GOT3 (cell line): ENCODE measurements around the gene GMPR2.

Experiments used
- DNase-seq: peaks from one replicate; lab custom pipeline; 2025; ENCODE audit warnings: mixed read lengths; lab: John Stamatoyannopoulos, UW

Gene GMPR2

GRCh38 chr14:24252289-24253124 is 19.8 kb downstream of the GMPR2 start:
- DNase-seq = no peak

DNA sequence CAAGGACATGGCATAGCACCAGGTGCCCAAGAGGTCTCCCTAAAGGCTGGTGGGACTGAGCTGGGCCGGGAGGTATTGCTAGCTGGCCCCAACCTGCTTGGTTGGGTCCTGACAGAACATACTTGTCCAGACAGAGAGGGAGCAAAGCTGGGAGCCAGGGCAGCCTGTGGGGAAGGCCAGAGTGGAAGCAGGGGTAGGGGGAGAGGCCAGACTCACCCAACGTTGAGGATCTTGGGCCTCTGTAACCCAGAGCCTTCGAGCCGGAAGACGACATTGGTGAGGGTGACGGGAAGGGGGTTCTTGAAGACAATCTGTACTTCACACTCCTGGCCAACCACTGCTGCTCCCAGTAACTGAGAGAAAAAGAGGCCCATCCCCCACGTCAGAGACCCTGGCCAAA is 21.2 kb downstream of the GMPR2 start:
- no peak for DNase-seq

DNA sequence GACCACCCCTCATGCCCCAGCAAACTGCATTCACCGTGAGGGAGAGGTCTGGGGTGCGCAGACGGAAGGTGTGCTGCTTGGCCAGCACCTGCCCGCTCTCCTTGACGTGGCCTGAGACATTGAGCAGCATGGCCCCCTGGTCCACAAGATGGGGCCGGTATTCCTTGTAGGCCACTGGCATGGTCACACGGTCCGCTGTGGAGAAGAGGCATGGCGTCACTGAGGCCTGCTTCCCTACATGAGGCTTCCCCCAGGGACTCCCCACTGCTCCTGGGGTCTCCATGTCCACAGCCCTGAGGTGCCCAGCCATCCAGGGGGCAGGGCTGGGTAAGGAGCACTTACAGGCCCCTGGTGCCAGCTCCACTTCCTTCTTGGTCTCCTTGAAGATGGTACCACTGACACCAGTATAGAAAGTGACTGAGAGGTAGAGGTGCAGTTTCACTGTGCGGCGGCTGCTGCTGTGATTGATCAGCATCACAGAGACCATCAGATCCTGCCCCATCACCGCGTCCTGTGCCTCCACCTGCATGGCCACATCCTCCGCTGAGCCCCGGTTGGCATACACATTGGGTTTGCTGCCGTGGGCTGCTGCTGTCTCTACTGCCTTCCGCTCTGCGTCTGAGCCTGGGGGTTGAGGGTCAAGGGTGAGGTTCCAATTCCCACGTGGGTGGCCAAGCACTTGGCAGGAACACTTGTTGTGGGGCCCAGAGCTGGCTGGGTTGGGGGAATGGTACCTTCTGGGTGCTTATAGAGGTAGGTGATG is 22.1 kb downstream of the GMPR2 start:
- no peak for DNase-seq

- DNase-seq = no peak
Observed at GRCh38 chr14:24255438-24255837, 22.7 kb downstream of the GMPR2 start.

DNA sequence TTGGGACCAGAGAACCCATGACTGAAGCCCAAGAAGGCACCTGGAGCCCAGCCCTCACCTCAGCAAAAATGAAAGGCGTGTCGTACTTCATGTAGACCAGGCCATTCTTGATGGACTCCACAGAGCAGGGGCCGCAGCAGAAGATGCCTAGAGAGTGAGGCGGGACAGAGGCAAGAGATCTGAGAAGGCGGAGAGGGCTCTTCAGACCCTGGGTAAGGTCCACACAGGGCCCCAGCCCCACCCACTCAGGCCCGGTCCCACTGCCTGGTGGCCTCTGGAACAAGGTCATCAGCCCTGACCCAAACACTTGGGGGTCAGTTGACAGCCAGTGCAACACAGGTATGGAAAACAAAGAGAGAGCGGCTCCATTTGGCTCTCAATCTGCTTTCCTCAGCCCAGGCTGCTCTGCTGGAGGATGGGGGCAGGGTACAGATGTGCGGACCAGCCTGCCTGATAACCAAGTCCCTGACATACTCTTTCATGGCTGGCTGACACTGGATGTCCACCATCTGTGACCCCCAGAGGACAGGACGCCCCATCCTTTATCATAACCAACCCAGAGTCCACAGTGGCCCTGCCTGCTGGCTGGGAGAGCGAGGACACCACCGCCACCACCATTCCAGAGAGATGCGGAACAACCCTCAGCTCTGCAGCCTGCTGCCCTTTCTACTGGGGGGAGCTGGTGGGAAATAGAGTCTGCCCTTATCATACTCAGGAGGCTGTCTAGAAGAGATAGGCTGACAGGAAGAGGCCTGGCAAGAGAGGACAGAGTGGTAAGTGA is 23.4 kb downstream of the GMPR2 start:
- no peak for DNase-seq

DNA sequence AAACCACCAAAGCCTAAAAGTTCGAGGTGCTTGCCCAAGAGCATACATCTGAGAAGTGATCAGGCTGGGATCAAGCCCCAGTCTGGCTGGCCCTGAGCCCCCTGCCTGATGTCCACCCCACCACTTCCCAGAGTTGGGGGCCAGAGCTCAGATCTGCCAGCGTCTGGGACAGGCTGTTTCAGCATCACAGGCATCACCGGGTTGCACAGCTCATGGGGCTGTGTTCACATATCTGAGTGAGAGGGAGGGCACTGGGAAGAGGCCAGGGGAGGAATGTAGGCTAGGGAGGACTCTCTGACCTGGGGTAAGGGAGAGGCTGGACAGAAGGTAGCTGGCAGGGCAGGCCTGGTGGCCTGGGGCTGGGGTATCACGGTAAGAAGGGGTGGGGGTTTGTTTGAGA is 24.2 kb downstream of the GMPR2 start:
- DNase-seq = no peak

DNA sequence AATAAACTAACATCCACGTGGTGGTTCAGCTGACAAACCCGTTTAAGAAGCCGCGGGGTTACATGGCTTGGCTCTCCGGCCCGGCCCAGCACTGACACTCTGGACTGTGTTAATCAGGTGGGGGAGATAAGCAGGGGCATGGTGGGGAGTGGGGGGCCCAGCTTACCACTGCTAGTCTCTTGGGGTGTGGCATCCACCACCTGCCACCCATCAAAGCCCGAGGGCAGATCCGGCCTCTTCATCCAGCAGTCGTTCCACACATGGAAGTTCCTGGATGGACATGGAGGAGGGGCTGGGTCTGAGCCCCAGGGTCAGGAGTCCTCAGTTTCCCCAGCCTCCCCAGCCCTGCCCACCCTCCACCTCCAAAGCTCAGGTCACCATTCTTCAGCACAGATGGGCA is 25.4 kb downstream of the GMPR2 start:
- DNase-seq = no peak

GRCh38 chr14:24258548-24259265 is 26.0 kb downstream of the GMPR2 start:
- DNase-seq = no peak

- no peak for DNase-seq
Observed at GRCh38 chr14:24259282-24260025, 26.7 kb downstream of the GMPR2 start.

DNA sequence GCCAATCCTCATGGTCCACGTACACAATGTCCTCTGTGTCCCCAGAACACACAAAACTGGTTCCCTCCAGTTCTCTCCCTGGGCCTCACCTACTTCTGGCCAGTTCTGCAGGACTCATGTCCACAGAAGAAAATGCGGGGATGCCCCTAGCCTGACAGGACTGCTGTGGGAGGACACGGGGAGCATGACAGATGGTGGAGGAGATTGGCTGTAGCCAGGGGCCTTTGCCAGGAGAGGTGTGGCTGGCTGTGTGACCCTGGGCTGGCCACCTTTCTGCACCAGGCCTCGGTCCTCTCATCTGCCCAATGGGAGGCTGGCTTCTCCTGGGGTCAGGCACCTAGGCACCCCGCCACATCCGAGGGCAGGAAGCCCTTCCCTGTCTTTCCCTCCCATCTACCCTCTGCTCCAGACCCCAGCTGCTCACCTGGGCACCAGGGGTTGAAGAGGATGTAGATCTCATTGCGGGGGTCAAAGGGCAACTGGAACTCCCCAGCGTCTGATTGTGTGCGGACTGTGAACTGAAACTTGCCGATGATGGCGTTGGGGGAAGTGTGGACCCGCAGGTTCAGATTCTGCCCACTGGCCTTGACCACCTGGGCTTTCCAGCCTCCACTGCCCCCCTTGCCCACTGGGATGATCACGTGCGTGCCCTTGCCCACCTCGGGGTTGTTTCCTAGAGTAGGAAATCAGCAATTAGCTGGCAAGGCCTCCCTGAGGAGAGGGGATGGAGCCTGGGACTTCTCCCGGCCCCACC is 27.5 kb downstream of the GMPR2 start:
- DNase-seq = no peak

GRCh38 chr14:24260780-24261157 is 28.0 kb downstream of the GMPR2 start:
- no peak for DNase-seq

DNA sequence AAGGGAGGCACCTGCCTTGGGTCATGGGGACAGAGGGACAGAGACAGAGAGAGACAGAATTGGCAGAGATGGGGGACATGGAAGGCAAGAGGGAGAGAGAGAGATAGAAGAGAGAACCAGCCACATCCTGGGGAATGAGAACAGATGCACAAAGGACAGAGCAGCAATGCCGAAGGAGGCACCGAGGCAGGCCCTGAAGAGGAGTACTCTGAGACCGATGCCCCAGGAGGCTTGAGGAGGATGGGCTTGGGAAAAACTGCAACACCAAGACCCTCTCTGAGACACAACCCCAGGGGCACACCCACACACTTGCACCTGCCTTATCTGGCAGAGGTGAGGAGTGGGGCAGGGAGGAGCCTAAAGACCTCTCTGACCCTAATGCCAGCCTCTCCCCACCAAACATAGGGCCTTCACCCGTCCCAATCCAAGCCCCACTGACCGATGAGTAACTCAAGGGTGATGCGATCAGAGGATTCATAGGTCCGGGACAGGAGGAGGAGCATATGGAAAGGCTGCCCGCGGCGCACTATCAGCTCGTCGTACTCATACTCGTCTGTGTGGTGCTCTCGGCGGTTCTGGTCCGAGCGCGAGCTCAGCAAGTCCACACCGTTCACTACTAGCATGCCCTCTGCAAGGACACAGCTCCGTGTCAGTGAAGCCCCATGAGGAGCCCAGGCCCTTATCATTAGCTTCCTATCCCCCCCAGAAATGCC is 28.7 kb downstream of the GMPR2 start:
- DNase-seq = no peak

DNA sequence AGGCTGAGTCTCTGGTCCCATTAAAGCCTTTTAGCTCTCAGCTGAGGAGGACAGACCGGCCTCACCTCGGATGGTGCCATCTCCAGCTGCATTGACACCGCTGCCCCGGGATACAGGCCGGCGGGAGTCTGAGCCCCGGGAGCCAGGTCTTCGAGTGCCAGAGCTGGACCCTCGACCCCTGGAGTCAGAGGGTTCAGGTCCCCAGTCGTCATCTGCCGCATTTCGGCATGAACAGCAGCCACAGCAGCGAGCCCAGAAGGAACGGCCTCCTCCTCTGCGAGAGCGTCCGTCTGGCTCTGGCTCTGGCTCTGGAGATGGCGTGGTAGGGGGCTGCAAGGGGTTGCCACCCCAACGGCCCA is 29.2 kb downstream of the GMPR2 start:
- no peak for DNase-seq

- no peak for DNase-seq
Observed at GRCh38 chr14:24262821-24263733, 30.3 kb downstream of the GMPR2 start, which contains the start of gene TGM1. TSS of gene TGM1 (minus strand) at chr14:24263177. CDS start at chr14:24262352, 825 bp downstream.

GRCh38 chr14:24263848-24264247 is 31.1 kb downstream of the GMPR2 start:
- DNase-seq = no peak

DNA sequence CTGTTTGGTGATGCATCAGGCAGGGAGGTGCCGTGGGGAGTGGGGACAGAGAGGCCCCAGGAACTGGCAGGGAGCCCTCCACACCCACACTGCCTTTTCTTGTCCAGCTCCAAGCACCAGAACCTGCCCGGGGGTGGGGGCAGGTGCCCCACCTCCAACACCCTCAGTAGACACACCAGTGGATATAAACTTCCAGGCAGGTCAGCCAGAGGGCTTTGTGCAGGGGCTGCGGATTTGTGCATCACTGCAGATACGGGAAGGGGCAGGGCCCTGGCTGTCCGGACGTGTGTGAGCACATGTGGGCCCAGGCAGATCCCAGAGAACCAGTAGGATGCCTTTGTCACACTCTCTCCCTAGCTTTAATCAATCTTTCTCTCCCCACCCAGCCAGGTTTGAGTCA is 31.6 kb downstream of the GMPR2 start:
- DNase-seq = no peak

DNA sequence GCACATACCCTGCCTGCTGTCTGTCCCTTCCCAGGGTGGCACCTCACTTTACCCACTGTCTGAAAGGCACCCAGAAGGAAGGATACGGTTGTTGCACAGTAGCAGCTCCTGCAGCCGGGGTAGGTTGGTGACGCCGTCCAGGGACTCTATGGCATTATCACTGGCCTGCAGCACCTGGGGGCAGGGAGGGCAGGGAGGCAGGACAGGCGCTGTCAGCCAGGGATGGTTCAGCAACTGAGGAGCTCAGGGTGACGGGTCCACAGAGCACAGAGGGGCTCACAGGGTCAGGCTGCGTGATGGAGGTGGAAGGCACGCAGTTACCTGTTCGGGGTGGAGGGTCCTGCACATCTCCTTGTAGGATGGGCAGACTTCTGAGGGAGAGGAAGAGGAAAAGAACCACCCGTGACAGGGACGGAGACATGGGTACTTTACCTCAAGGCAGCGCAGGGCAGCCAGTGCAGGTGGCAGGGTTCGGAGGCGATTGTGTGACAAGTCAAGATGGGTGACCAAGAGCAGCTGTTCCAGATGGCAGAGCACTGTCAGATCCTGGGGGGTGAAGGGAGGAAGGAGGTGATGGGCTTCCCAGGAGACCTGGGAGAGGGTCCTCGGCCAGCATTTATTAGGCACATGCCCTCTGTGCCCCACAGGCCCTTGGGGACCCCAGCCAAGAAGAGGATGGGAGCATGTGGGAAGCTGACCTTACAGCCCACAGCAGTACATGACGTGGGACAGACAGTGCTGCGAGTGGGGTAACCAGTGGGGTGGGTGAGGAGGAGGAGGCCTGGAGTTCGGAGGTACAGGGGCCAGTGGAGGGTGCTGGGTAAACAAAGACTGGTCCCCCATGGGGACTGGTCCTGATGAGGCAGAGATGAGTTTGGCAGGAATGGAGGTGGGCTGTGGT is 33.9 kb downstream of the GMPR2 start:
- no peak for DNase-seq

DNA sequence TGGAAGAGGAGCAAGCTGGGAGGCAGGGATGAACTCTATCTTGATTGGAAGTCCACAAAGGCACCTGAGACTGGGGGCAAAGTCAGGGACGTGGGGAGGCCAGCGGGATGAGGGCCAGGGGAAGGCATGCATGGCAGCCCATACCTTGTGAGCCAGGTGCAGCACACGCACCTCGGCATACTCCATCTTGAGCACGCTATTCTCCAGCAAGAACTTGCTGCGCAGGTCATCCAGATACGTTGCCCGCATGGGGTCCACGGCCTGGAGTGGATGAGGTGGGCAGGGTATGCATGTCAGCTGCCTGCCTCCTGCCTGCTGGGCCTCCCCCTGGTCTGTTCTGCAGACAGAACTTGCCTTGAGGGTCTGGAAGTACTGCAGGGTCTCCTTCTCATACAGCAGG is 34.8 kb downstream of the GMPR2 start:
- DNase-seq = no peak
